ENCODE data around the gene ZBTB7B.

Gene ZBTB7B

DNA sequence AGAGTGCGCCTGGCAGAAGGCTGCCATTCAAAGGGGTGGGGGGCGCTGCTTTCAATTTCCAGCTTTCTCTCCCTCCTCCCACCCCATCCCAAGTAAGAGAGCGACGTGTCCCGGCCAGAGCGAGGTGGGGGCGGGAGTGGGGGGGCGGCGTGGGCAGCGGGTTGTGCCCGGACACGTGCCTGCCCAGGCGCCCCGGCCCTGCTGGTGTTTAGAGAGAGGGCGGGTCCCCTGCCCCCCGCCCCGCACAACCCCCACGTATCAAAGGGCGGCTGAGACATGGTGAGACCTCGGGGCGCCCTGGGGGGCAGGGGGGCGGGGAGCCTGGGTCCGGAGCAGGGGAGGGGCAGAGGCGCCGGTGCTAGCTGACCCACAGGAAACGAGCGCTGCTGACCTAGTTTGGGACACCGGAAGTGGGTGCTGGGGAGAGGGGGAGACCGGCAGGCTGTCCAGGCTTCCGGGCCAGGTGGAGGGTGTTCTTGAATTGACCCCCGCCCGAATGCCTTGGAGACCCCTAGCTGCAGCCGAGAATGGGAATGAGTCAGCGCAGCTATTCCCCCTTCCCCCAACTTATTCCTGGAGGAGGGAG lies 1.3 kb downstream of the ZBTB7B start:
- no peak for DNase-seq (ENCODE audit: low read depth)

DNA sequence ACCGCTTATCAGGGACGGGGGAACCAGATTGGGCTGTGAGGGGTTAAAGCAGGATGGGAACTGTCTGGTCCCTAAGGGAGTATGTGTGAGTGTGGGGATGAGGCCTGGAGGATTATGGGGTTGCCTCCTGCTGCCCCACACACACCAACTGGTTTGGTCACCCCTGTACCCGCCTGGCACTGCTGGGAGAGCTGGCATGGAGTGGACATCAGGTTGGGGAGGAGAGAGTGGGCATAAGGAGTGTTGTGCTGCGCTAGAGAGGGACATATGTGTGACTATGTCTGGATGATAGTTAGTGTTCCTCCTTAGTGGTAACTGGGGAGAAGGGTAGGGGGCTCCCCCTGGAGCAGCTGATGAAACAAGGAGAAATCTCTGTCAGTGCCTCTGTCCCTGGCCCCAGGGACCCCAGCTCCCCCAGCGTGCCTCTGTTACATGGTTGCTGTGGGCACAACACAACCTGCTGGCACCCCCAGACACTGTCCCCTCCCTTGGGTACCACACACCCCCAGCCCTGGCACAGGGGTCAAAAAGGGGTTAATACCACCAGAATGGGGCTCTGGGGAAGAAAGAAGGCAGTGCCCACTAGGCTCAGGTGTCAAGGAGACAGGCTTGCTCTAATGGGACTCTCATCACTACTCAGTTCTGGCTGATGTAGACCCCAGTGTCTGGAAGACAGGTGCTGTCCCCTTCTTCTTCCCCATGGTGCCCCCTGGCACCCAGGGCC lies 1.9 kb downstream of the ZBTB7B start:
- DNase-seq (ENCODE audit: low read depth) = no peak

DNA sequence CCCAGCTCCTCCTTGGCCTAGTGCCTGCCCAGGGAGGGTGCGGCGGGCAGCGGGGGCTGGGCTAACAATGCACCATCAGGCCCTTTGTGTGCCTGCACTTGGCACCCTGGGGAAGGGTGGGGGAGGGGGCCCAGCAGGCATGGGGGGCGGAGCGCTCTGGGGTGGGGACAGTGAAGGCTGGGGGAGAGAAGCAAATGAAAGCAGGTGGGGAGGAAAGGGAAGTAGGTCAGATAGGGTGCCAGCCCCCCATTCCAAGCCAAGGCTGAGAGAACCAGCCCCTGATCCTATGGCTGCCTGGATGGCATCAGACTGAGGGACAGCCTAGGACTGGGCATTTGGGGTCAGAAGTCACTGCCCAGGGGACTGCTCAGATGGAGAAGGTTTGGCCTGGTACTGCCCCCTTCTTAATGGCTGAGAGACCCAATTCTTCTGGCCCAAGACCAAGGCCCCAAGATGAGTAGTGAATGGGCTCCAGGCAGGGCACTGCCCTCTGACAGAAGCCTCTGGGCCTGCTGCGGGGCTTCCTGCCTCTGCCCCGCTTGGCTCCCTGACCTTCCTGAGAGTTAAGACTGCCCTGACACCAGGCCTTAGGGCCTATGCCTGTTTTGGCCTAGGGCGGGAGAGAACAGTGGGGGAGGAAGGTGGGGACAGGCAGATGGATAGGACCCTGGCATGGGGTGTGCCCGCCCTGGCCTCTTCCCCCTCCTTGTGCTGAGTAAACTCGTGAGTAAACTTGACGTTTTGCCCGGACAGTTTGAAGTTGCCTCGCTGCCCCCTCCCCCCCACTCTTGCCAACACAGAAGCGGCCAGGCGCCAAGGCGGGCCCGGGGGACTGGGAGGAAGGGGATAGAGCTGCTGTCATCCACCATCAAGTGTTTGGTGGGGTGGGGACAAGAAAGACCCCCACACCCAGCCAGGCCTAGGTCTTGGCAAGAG lies 2.7 kb downstream of the ZBTB7B start:
- DNase-seq (ENCODE audit: low read depth) = no peak

DNA sequence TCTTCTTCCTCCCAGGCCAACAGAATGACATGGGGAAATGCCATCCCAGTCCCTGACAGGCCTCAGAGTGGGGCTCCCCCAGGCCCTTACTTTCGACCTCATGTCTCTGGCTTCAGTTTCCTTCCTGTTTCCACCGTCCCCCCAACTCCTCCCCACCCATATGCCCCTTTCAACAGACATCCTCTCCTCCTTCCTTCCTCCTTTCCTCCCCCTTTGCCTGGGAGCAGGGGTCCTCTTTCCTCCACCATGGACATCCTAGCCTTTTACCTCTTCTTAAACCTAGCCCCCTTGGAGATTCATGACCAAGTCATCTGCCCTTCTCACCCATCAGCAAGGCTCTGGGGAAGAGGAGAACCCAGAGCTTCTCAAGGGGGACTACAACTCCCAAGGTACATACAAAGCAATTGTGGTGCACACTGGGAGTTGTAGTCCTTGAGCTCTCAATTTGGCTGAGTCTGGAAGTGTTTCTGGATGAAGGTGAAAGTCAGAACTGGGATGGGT lies 4.0 kb downstream of the ZBTB7B start:
- no peak for DNase-seq (ENCODE audit: low read depth)

DNA sequence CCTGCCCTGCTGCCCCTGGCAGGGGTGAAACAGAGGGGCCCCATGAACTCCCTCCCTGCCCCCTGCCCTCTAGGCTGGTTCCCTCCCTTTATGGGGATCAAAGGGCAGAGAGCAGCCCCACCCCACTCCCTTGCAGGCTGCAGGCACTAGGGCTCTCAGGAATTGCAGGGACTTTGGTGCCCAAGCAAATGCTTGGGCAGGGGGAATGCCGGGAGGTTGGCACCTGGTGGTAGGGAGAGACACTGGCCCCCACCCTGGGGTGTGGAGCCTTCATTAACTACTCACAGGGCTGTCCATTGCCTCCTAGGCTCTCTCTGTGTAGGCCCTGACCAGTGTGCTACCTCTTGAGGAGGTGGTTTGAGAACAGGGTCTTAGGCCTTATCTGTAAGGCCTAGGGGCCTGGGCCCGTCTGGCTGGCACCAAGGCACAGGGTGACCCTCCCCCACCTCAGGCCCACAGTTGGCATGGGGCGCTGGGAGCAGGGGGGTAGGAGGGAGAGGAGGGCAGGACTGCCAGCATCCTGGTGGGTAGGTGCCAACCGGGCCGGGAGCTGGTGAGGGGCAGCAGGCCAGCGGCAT lies 4.7 kb downstream of the ZBTB7B start:
- no peak for DNase-seq (ENCODE audit: low read depth)

DNA sequence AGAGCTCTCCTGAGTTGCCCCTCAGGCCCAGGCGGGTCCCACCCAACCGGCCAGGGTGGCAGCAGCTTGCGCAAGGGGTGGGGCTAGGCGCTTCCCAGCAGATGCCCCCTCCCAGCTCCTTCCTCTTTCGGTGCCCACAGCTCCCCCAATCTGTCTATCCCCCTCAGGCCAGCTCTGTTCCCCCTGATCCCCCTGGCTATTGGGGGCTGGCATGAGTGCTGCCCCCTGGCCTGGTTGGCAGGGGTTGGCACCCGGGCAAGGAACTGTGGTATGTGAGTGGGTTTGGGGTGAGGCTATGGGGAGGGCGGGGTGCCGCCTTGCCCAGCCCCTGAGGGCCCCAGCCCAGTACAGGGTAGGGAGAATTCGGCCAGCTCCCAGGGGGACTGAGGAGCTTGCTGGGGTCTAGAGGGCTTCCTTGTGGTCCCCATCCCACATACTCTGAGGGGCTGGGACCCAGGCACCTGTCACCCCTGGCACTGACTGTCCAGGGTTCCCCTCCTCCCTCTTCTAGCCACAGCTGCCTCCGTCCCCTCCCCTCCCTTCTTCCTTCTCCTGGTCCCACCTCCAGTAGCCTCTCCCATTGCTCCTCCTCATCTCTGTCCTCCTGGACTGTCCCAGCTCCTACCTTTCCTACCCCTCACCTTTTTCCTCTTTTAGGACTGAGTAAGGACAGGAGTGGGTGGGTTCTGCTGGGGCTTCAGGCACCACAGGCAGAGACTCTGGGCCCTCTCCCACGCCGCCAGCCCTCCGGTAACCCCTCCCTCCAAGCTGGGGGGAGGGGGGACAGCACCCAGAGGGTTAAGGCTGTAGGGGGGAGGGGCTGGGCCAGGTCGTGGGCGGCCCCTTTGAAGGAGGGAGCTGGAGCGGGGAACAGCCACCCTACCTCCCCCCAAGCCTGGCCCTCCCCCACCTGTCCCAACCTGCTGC lies 5.7 kb downstream of the ZBTB7B start:
- DNase-seq (ENCODE audit: low read depth) = no peak

DNA sequence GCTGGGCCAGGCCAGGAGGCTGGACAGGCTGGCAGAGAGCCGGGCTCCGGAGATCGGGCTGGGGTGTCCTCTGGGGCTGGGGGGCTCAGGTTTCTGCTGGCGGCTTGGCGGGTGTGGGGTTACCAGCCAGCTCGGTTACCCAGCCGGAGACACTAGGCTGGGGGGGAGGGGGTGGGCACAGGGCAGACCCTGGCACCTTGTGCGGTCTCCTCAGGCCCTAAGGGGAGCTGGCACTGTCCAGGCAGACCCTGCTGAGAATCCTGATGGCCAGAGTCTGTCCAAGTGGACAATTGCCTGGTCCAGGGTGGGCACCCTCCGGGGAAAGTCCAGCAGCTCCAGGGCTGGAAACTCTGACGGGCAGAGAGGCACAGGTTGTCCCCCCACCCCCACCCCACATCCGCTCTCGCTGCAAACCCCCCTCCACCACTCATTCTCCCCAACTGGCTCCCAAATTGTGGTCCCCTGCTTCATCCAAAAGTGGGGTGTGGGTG lies 6.7 kb downstream of the ZBTB7B start:
- no peak for DNase-seq (ENCODE audit: low read depth)

DNA sequence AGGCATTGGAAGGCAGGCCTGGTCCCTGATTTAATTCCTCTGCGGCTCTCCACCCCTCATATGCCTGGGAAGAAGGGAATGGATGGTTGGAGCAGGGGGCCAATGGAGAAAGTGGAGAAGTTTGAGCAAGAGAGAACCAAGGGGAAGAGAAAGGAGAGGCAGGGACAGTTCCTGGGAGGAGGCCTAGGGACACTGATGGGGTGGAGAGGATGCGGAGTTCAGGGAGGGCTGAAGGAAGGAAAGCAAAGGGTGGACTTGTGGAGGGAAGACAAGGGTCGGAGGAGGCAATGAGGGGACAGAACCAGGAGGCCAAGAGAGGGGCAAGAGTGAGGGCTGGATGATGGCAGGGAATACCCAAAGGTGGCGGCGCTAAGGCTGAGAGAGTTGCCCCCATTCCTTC lies 7.1 kb downstream of the ZBTB7B start:
- no peak for DNase-seq (ENCODE audit: low read depth)

DNA sequence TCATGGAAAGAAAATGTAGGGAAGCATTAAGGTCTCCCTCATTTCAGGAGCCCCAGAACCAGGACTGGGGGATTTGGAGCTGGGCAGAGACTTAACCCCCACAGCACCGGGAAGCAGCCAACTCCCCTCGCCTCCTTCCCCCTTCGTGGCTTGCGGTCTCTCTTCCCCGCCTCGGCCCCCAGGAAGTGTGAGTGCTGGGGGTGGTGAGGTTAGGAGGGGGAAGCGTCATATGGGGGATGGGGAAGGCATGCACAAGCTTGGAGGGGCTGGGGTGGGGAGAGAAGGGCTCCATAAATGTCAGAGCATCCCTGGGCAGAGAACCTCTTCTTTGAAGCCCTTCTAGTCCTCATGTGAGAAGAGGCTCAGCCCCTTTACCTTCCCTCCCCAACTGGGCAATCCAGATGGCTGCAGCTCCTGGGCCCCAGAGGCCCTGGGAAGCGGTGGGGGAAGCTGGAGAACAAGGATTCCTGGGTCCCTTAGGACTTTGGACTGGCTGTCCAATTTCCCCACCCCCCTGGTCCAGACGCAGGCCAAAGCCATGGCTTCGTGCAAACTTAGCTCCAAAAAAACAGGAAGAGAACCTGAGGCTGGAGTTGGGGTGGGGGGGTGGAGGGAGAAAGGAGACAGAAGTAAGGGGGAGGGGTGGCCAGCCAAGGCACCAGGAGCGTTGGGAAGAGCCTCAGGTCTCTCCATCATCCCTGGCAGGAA lies 7.8 kb downstream of the ZBTB7B start:
- no peak for DNase-seq (ENCODE audit: low read depth)

DNA sequence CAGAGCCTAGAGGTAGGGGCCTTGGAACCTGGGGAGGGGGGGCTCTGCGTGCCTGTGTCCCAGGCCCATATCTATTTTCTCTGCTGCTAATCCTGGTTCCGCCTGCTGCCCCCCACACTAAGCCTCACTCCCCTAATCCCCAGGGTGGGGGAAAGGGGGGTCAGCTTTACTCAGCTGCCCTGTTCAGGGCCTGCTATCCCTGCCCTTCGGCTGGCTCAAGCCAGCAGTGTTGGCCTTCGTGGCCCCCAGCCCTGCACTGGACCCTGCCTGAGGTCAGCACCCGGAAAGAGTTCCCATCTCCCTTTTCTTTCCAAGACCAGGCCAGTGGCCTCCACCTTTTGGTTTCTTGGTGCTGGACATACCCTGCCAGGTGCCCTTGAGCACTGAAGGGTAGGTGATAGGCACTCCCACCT lies 8.4 kb downstream of the ZBTB7B start:
- DNase-seq (ENCODE audit: low read depth) = no peak

DNA sequence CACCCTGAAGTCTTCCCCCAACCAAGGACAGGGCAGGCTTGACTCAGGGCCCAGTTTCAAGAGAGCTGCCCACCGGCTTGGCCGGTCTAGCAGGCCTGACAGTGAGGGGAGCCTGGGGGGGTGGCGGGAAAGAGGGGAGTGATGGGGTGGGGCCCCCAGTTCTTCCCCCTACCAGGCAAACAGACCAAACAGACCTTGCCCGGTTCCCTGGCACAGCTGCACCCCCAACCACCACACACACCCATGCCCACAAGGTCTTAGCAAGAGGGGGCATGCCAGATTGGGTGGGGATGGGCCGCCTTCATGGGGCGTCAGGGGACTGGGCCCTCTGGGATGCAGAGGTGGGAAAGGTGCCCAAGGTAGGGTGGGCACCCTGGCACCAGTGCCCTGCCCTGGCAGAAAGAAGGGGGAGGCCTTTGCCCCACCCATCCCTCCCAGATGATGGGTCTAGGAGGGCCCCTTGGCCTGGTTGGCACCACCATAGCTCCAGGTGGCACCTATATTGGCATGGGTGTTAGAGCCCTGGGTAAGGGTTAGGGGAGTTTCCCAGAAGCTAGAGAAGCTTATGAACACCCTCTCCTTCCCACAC lies 8.9 kb downstream of the ZBTB7B start:
- no peak for DNase-seq (ENCODE audit: low read depth)

DNA sequence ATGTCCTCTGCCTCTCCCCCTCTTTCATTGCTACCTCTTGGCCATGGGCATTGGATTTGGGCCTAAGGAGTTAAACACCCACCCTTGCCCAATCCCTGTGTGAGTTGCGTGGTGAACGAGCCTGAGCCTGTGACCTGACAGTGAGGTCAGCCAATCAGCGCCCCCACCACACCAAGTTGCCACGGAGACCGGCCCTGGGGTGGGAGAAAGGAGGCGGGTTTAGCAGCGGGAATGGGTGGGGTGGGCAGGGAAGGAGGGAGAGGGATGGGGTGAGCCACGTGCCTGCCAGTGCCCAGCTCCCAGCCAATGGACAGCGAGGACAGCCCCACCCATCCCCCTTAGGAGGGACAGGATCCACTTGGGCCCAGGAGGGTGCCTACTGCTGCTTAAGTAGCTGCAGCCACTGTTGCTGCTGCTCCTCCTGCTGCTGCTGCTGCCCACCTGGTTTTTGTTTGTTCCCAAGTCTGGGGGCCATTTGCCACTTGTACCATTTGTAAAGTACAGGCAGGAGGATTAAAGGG lies 9.5 kb downstream of the ZBTB7B start:
- DNase-seq (ENCODE audit: low read depth) = no peak

DNA sequence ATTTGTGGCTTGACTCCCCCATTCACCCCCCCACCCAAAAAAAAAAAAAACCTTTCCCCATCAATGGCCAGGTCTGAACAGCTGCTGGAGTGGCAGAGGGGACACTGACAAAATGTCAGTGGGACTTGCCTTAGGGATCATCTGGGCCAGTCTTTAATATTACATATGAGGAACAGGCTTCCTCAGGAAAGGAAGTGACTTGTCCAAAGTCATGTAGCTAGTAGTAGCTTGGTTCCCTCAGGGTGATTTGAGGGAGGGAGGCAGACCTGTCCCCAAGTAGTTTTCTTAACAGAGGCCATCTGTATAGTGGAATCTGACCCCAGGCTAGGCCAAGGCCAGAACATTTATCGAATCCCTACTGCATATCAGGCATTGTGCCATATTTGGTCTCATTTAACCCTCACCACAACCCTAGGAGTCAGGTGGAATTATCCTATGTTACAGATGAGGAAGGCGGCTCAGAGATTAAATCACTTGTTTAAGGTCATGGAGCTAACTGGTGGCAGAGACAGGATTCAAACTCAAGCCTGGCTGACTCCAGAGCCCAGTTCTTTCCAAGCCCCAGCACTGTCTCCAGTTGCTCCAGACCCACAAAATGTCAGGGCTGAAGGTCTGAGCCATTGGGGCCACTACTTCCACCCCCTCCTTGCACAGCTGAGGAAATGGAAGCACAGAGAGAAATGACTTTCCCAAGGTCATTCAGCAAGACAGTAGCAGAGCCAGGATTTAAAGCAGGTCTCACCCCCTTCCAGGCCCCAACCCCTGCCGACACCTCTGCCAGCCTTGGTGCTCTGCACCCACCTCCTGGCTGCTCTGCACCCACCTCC lies 10.4 kb downstream of the ZBTB7B start:
- DNase-seq (ENCODE audit: low read depth) = no peak

DNA sequence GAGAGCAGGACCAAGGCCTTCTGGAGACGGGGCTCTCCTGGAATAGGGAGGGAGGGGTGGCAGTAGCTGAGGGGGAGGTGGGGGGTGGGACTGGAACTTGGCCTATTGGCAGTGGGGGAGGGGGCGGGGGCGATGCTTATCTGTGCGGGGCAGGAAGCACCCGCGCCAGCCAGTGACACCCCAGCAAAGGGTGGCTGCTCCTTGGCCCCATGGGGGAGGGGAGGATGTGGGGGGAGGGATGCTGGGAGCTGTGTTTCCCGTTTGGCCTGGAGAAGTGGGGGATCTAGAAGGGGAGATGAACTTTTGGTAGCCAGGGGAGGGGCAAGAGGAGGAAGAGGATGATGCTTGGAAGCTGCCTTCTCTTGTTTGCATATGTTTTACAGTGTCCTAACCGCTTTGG lies 11.0 kb downstream of the ZBTB7B start:
- DNase-seq (ENCODE audit: low read depth) = peak; percentile 48

DNA sequence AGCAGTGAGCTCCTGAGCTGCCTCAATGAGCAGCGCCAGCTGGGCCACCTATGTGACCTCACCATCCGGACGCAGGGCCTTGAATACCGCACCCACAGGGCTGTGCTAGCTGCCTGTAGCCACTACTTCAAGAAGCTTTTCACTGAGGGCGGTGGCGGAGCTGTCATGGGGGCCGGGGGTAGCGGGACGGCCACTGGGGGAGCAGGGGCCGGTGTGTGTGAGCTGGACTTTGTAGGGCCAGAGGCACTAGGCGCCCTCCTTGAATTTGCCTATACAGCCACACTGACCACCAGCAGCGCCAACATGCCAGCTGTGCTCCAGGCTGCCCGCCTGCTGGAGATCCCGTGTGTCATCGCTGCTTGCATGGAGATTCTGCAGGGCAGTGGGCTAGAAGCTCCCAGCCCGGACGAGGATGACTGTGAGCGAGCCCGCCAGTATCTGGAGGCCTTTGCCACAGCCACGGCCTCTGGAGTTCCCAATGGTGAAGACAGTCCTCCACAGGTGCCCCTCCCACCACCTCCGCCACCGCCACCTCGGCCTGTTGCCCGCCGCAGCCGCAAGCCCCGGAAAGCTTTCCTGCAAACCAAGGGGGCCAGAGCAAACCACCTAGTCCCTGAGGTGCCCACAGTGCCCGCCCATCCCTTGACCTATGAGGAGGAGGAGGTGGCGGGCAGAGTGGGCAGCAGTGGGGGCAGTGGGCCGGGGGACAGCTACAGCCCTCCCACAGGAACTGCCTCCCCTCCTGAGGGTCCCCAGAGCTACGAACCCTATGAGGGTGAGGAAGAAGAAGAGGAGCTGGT lies 12.3 kb downstream of the ZBTB7B start:
- no peak for DNase-seq (ENCODE audit: low read depth)

DNA sequence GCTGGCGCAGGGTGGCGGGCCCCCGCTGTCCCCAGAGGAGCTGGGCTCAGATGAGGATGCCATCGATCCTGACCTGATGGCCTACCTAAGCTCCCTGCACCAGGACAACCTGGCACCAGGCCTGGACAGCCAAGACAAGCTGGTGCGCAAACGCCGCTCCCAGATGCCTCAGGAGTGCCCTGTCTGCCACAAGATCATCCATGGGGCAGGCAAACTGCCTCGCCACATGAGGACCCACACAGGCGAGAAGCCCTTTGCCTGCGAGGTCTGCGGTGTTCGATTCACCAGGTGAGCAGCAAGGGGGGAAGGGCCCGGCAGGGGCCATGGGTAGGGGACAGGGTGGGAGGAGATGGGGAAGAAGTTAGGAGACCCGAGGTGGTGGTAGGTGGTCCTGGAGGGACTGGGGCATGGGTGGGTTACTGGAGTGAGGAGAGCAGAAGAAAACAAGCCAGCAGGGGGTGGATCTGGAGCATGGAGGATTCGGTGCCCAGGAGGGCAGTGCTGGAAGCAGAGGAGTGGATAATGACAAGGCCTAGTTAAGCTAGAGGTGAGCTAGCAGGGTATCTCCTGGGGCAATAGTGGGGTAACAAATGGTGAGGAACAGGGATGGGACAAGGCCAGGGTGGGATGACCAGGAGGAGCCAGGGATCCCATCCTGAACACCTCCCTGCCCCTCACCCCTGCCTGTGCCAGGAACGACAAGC lies 13.1 kb downstream of the ZBTB7B start:
- no peak for DNase-seq (ENCODE audit: low read depth)

DNA sequence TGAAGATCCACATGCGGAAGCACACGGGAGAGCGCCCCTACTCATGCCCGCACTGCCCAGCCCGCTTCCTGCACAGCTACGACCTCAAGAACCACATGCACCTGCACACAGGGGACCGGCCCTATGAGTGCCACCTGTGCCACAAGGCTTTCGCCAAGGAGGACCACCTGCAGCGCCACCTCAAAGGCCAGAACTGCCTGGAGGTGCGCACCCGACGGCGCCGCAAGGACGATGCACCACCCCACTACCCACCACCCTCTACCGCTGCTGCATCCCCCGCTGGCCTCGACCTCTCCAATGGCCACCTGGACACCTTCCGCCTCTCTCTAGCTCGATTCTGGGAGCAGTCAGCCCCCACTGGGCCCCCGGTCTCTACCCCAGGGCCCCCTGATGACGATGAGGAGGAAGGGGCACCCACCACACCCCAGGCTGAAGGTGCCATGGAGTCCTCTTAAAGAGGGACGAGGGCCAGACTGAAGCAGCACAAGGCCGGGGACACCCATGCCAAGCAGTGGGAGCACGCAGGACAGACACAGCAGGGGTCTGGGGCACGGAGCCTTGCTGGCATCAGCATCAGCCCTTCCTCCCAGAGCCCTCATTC lies 13.7 kb downstream of the ZBTB7B start:
- no peak for DNase-seq (ENCODE audit: low read depth)
